OCI-LY3 (cell line): ENCODE results near the gene PALS2.

Experiments used
- CTCF ChIP-seq: fragments of 200-600, 300-600 bp; sonication (generic); IDR thresholded peaks from 2 replicates; pipeline ENCODE4 v1.5.1; 2014; ENCODE audit warnings: antibody characterized with exemption, low read length, low read depth
- EZH2phosphoT487 ChIP-seq: fragments of 200-600 bp; shearing (Covaris generic); IDR thresholded peaks from 2 replicates; pipeline ENCODE4 v1.6.1; 2018; ENCODE audit warnings: antibody characterized with exemption, mixed run types, low read depth

- no peak for TF ChIP-seq CTCF
- TF ChIP-seq EZH2phosphoT487, result no peak
These were observed 49.5 kb downstream of the PALS2 start for GRCh38 chr7:24622646-24623182.
